HUES6 (cell line): ENCODE results near the gene ZNF816.
"Not testable (repeated sequence)": the region's sequence is repeated elsewhere in the genome, so short reads cannot be mapped to it uniquely, and the experiment has no call there.

Source experiments
- H3K27ac ChIP-seq: 2 replicates; pipeline ENCODE4 v1.7.0; 2013; ENCODE audit warnings: low read depth, mild to moderate bottlenecking, low read length, inconsistent platforms
- H3K27me3 ChIP-seq: 2 replicates; pipeline ENCODE4 v1.6.1; 2013; ENCODE audit warnings: low read length; ENCODE audit not compliant: control insufficient read depth, insufficient read depth
- H3K36me3 ChIP-seq: 2 replicates; pipeline ENCODE4 v1.6.1; 2013; ENCODE audit warnings: low read length; ENCODE audit not compliant: control insufficient read depth, insufficient read depth
- H3K4me1 ChIP-seq: 2 replicates; pipeline ENCODE4 v1.6.1; 2013; ENCODE audit warnings: low read length; ENCODE audit not compliant: control insufficient read depth, insufficient read depth
- H3K4me3 ChIP-seq: 2 replicates; pipeline ENCODE4 v1.5.1; 2013; ENCODE audit warnings: low read depth, low read length
- H3K9ac ChIP-seq: one replicate; pipeline ENCODE4 v1.6.1; 2013; ENCODE audit warnings: mild to moderate bottlenecking, low read length
- H3K9me3 ChIP-seq: 2 replicates; pipeline ENCODE4 v1.6.1; 2013; ENCODE audit warnings: low read depth, low read length; ENCODE audit not compliant: control insufficient read depth, insufficient read depth

The ZNF816 gene

DNA sequence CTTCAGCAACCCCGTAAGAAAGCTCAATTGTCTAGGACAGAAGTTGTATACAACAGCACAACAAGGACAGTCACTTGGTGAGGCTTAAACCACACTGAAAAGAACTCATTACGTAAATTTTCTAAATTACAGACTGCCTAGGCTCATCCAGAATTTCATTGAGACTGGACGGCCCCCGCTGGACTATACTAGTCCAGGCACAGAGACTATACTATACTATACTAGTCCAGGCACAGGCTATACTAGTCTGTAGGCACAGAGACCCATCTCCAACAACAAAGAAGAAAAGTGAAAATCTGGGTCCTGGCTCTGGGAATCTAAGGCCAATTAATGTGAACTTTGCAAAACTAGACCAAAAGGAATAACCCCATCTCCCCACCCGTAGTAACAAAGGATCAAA, 700 bp downstream of the ZNF816 start:
- H3K27me3 ChIP-seq: no peaks in the 10 kb centered on the region
- 0 out of 2 replicates have a peak, but pooled peaks cover 6% of the 10 kb centered on the region for H3K4me1 ChIP-seq
- H3K9ac ChIP-seq: peak overlapping the region; percentile 88
- peaks cover 33% of the 10 kb centered on the region for H3K9me3 ChIP-seq
- peak overlapping the region; percentile 52; the same call in 1 of the 2 replicates for H3K27ac ChIP-seq
- H3K36me3 ChIP-seq: peaks cover 31% of the 10 kb centered on the region
- peak overlapping the region; percentile 82 for H3K4me3 ChIP-seq

DNA sequence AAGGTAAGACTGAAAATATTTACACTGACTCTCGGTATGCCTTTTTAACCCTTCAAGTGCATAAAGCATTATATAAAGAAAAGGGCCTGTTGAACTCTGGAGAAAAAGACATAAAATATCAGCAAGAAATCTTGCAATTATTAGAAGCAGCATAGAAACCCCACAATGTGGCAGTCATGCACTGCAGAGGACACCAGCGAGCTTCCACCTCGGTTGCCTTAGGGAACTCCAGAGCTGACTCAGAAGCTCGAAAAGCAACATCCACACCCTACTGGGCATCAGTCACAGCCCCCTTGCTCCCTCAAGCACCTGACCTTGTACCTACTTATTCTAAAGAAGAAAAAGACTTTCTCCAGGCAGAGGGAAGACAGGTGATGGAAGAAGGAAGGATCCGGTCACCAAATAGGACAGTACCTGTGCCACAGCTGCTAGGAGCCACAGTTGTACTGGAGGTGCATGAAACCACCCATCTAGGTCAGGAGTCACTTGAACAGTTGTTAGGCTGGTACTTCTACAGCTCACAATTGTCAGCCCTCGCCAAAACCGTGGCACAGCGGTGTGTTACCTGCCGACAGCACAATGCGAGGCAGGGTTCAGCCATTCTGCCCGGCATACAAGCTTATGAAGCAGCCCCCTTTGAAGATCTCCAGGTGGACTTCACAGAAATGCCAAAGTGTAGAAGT, 2.9 kb downstream of the ZNF816 start:
- Histone ChIP-seq H3K27me3 (no peaks in the 10 kb centered on the region), H3K9me3 (peaks cover 47% of the 10 kb centered on the region), H3K27ac (no peak overlapping the region), H3K36me3 (peaks cover 53% of the 10 kb centered on the region), H3K9ac (no peak overlapping the region), H3K4me1 (0 out of 2 replicates have a peak, but pooled peaks cover 6% of the 10 kb centered on the region), H3K4me3 (no peak overlapping the region)

DNA sequence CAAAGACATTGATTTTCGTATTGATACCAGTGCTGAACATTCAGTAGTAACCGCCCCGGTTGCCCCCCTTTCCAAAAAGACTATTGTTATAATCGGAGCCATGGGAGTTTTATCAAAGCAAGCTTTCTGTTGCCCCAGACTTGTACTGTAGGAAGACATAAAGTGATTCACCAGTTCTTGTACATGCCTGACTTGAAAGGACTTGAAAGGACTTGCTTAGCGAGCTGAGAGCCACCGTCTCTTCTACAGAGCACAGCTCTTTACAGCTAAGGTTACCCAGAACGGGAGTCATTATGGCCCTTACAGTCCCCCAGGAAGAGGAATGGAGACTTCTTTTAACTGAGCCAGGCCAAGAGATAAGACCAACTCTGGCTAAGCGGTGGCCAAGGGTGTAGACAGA, 5.1 kb downstream of the ZNF816 start:
- Histone ChIP-seq H3K4me3 (no peak overlapping the region), H3K4me1 (no peaks in the 10 kb centered on the region), H3K36me3 (peaks cover 68% of the 10 kb centered on the region), H3K27me3 (no peaks in the 10 kb centered on the region), H3K9me3 (peaks cover 55% of the 10 kb centered on the region), H3K27ac (no peak overlapping the region), H3K9ac (no peak overlapping the region)

DNA sequence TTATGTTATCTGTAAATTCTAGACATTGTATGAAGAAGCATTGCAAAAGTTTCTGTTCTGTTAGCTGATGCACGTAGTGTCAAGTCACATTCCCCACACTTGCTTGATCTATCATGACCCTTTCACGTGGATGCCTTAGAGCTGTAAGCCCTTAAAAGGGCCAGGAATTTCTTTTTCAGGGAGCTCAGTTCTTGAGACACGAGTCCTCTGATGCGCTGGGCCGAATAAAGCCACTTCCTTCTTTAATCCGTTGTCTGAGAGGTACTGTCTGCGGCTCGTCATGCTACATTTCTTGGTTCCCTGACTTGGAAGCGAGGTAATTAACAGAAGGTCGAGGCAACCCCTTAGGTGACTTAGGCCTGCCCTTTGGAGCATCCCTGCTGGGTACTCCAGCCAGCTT, 5.8 kb downstream of the ZNF816 start:
- no peaks in the 10 kb centered on the region for H3K27me3 ChIP-seq
- H3K4me1 ChIP-seq: no peaks in the 10 kb centered on the region
- H3K9ac ChIP-seq: no peak overlapping the region
- no peak overlapping the region for H3K27ac ChIP-seq
- peaks cover 75% of the 10 kb centered on the region for H3K36me3 ChIP-seq
- H3K9me3 ChIP-seq: peaks cover 56% of the 10 kb centered on the region
- H3K4me3 ChIP-seq: no peak overlapping the region

DNA sequence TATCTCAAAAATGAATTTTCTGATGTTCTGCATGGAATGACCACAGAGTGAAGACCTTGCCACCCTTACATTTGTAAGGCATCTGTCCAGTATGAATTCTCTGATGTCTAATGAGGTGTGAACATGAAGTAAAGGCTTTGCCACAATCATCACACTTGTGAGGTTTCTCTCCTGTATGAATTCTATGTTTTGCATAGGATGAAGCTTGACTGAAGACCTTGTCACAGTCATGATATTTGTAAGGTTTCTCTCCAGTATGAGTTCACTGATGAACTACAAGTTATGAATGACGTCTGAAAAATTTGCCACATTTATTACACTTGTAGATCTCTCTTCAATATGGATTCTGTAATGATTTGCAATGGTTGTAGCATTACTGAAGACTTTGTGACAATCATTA, 13.3 kb downstream of the ZNF816 start:
- H3K4me3 ChIP-seq: no peak overlapping the region
- H3K9ac ChIP-seq: no peak overlapping the region
- peaks cover 53% of the 10 kb centered on the region for H3K9me3 ChIP-seq
- H3K27me3 ChIP-seq: no peaks in the 10 kb centered on the region
- no peak overlapping the region for H3K27ac ChIP-seq
- H3K4me1 ChIP-seq: peaks cover 17% of the 10 kb centered on the region
- peaks cover 52% of the 10 kb centered on the region for H3K36me3 ChIP-seq

DNA sequence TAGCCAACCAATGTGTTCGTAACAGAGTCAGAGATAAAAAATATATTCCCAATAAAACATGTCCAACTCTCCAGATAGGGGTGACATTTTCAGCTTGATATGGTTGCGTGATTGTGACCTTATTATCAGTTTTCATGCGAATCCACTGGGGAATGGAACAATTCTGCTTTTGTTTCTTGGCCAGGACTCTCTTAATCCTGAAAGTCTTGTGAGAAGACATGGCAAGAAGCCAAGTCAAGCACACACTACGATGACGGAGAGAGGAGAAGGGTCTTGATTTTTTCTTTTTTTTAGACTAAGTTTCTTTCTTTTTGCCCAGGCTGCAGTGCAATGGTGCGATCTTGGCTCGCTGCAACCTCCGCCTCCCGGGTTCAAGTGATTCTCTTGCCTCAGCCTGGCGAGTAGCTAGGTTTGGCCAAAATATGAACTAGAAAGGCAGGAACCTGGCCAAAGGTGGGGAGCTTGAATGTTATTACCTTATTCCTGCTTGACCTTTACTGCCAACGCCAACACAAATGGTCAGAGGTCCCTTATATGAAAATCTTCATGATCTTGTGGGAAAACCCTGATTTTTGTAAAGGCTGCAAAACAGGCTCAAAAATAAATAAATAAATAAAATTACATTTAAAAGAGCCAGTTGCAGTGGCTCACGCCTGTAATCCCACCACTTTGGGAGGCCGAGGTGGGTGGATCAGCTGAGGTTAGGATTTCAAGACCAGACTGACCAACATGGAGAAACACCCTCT, 14.5 kb downstream of the ZNF816 start:
- Histone ChIP-seq H3K4me1 (peaks cover 27% of the 10 kb centered on the region), H3K9ac (no peak overlapping the region), H3K9me3 (peaks cover 49% of the 10 kb centered on the region), H3K27me3 (no peaks in the 10 kb centered on the region), H3K27ac (no peak overlapping the region), H3K4me3 (no peak overlapping the region), H3K36me3 (peaks cover 46% of the 10 kb centered on the region)

DNA sequence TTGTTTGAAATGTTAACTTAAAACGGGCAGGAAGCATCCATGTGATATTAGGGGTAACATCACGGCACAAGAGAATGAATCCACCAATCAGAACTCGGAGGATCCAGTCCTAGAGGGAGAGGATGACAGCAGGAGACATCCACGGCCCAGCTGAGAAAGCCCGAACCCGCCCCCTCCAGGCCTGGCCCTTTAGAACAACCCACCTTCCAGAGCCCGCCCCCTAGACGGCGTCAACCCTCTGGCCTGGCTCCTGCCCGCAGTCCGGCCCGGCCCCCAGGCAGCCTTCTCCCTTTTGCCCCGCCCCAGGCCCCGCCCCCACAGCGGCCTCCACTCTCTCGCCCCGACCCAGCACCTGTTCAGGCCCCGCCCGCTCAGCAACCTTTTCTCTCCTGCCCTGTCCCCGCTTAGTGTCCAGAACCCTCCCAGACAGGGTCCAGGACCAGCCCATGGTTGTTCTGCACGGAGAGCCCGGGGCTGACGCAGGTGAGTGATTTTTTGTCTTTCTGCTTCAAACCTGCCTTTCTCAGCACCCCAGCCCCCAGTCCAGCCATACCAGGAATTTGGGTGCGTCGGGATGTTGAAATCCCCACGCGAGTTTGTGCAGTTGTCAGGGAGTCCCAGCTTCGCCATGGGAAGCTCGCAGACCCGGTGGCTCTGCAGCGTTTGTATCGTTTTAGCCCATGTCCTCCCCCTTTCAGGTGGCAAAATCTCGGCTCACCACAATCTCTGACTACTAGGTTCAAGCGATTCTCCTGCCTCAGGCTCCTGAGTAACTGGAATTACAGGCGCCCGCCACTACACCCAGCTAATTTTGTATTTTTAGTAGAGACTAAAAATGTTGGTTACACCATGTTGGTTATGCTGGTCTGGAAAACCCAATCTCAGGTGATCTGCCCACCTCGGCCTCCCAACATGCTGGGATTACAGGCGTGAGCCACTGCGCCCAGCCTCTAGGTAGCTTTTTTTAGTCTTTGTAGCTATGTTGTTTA, 16.1 kb downstream of the ZNF816 start:
- Histone ChIP-seq H3K36me3 (peaks cover 31% of the 10 kb centered on the region), H3K4me3 (peak overlapping the region; percentile 56), H3K27ac (no peak overlapping the region), H3K9ac (no peak overlapping the region), H3K9me3 (peaks cover 40% of the 10 kb centered on the region), H3K4me1 (peaks cover 28% of the 10 kb centered on the region), H3K27me3 (no peaks in the 10 kb centered on the region)

DNA sequence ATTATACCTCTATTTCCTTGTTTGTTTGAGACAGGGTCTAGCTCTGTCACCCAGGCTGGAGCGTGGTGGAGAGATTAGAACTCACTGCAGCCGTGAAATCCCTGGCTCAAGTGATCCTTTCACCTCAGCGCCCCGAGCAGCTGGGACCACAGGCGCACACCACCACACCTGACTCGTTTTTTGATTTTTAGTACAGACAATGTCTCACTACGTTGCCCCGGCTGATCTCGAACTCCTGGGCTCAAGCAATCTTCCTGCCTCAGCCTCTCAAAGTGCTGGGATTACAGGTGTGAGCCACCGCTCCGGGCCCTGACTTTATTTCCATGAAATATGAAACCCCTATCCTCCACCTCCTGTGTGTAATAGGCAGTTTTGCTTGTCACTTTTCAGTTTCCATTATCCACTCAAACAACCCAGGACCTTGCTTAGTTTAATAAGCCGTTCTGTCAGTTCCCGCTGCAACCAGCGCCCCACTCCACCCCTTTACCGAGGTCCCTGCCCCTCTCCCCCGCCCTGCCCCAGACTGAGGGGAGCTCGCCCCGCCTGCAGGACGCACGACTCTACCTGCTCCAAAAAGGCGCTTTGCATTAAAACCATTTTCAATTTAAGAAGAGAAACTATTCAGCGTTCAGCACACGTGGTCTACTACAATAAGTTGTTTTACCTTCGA, 16.9 kb downstream of the ZNF816 start:
- peaks cover 33% of the 10 kb centered on the region for H3K9me3 ChIP-seq
- H3K27me3 ChIP-seq: no peaks in the 10 kb centered on the region
- no peak overlapping the region for H3K9ac ChIP-seq
- peaks cover 28% of the 10 kb centered on the region for H3K4me1 ChIP-seq
- H3K4me3 ChIP-seq: peak overlapping the region; percentile 56
- 0 out of 2 replicates have a peak overlapping the region, but pooled peaks have one; percentile 92 for H3K27ac ChIP-seq
- H3K36me3 ChIP-seq: peaks cover 22% of the 10 kb centered on the region

DNA sequence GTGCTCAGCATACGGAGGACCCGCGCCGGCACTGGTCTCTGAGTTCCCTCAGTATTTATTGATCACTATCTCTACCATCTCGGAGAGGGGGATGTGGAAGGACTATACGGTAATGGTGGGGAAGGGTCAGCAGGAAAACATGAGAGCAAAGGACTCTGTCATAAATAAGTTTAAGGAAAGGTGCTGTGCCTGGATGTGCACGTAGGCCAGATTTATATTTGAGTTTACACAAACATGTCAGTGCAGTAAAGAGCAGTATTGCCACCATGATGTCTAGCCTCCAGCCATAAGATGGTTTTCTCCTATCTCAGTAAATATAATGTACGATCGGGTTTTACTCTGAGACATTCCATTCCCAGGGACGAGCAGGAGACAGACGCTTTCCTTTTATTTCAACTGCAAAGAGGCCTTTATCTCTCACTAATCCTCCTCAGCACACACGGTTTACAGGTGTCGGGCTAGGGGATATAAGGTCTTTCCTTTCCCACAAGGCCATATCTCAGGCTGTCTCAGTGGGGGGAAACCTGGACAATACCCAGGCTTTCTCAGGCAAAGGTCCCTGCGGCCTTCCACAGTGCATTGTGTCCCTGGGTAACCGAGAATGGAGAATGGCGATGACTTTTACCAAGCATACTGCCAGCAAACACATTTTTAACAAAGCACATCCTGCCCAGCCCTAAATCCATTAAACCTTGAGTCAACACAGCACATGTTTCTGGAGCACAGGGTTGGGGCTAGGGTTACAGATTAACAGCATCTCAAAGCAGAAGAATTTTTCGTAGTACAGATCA, 17.8 kb downstream of the ZNF816 start:
- H3K9ac ChIP-seq, H3K27me3 ChIP-seq, H3K4me3 ChIP-seq: not testable (repeated sequence)
- Histone ChIP-seq H3K9me3 (peaks cover 24% of the 10 kb centered on the region), H3K4me1 (peaks cover 28% of the 10 kb centered on the region), H3K27ac (peak overlapping the region; percentile 92; the same call in 1 of the 2 replicates), H3K36me3 (peaks cover 13% of the 10 kb centered on the region)
